GM18858 (cell line): ENCODE data around the gene NLGN4Y.

Source experiments
- ATAC-seq: cut with Tn5 transposase; IDR thresholded peaks from one replicate; pipeline ENCODE4 v1.9.1; 2021; ENCODE audit not compliant: unreplicated experiment

The NLGN4Y gene

GRCh38 chrY:14644157-14644952, 120.0 kb downstream of the NLGN4Y start:
- no peak for ATAC-seq

- ATAC-seq: no peak
Observed at GRCh38 chrY:14679181-14679580, 154.9 kb downstream of the NLGN4Y start.

GRCh38 chrY:14694543-14694942, 170.2 kb downstream of the NLGN4Y start:
- no peak for ATAC-seq

GRCh38 chrY:14708158-14708557, 183.8 kb downstream of the NLGN4Y start:
- no peak for ATAC-seq

GRCh38 chrY:14741596-14741995, 217.3 kb downstream of the NLGN4Y start:
- no peak for ATAC-seq

GRCh38 chrY:14748329-14748728, 224.0 kb downstream of the NLGN4Y start:
- ATAC-seq: no peak

GRCh38 chrY:14755571-14755970, 231.2 kb downstream of the NLGN4Y start:
- no peak for ATAC-seq

GRCh38 chrY:14762903-14763302, 238.6 kb downstream of the NLGN4Y start:
- no peak for ATAC-seq

- ATAC-seq: no peak
Observed at GRCh38 chrY:14763600-14763999, 239.3 kb downstream of the NLGN4Y start.

- no peak for ATAC-seq
Observed at GRCh38 chrY:14778208-14778607, 253.9 kb downstream of the NLGN4Y start.

- no peak for ATAC-seq
Observed at GRCh38 chrY:14793104-14793503, 268.8 kb downstream of the NLGN4Y start.

- ATAC-seq: no peak
Observed at GRCh38 chrY:14793674-14794073, 269.3 kb downstream of the NLGN4Y start.

- ATAC-seq: no peak
Observed at GRCh38 chrY:14798010-14798409, 273.7 kb downstream of the NLGN4Y start.

- no peak for ATAC-seq
Observed at GRCh38 chrY:14801096-14801495, 276.8 kb downstream of the NLGN4Y start.

- no peak for ATAC-seq
Observed at GRCh38 chrY:14802125-14802524, 277.8 kb downstream of the NLGN4Y start.

- ATAC-seq: no peak
Observed at GRCh38 chrY:14804041-14804440, 279.7 kb downstream of the NLGN4Y start.

GRCh38 chrY:14818452-14818851, 294.1 kb downstream of the NLGN4Y start:
- ATAC-seq: no peak

- no peak for ATAC-seq
Observed at GRCh38 chrY:14822201-14822600, 297.9 kb downstream of the NLGN4Y start.

- ATAC-seq: no peak
Observed at GRCh38 chrY:14822906-14823305, 298.6 kb downstream of the NLGN4Y start.

- no peak for ATAC-seq
Observed at GRCh38 chrY:14824583-14824982, 300.3 kb downstream of the NLGN4Y start.

- ATAC-seq: no peak
Observed at GRCh38 chrY:14825728-14826127, 301.4 kb downstream of the NLGN4Y start.

GRCh38 chrY:14828531-14828930, 304.2 kb downstream of the NLGN4Y start:
- no peak for ATAC-seq

- ATAC-seq: no peak
Observed at GRCh38 chrY:14829366-14829885, 305.1 kb downstream of the NLGN4Y start.
